ENCODE results near the gene PLEKHH2. TPM values are rescaled to one million over a fixed set of nuclear protein-coding genes. Genes with fewer than 3 reads are reported as not detected.

The PLEKHH2 gene
- total RNA-seq, 1 donor from 2014 or later, result 39.3 TPM

DNA sequence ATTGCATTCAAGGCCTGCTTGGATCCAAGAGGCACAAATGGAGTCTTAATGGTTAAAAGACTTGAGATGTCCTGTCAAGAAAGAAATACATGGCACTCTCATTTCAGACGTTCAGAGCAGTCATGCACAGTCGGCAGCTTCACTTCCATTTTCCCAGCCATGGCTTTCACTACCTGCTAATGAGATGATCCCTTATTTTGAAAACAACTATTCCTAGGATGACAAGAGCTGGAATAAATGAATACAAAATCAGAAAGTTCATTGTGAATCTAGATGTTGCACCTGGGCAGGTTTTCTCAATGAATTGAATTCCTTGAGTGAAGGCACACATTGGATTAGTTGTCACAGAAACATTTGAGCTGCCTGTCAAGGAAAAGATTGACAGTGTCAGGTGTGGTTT lies 175.9 kb downstream of the PLEKHH2 start:
- DNase-seq, result no peak

DNA sequence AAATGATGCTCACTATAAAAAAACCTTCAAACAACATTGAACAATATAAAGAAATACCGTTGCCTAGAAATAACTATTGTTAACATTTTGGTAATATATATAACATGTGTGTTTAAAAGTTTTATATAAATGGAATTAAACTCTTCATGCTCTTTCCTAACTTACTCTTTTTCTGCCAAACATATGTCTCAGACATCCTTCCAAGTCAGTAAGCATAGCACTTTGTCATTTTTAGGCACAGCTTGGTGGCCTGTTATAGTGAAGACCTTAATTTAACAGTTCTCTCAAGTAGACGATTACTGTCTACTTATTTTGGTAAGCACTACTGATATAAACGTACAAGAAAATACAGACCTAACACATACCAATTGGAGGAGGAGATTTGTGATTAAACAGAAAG lies 177.7 kb downstream of the PLEKHH2 start:
- no peak for DNase-seq

Small RNA genes within 50 kb of the gene (small RNA-seq; reads per million reads assigned to genes)
- gene RF00019 (ENCODE audit: low replicate concordance), result not detected
- gene RN7SKP66 (ENCODE audit: low replicate concordance), result not detected

Other genes with a start within 250 kb of the PLEKHH2 start
- gene THADA, start 41.2 kb upstream of the PLEKHH2 start, total RNA-seq, result 43.2 TPM
- gene C1GALT1C1L, start 39.2 kb downstream of the PLEKHH2 start, total RNA-seq, result 0.89 TPM
- gene DYNC2LI1, start 136.8 kb downstream of the PLEKHH2 start, total RNA-seq, result 32.4 TPM
- gene ABCG5, start 201.6 kb downstream of the PLEKHH2 start, total RNA-seq, result not detected
- under 0.01 TPM for gene ABCG8, start 201.7 kb downstream of the PLEKHH2 start, total RNA-seq